ENCODE results near the gene MAOA. TPM values are rescaled to one million over a fixed set of nuclear protein-coding genes. Genes with fewer than 3 reads are reported as not detected.

MAOA gene
- total RNA-seq, 2 experiments from 2014 or later, result 0.10 to 0.12 TPM

DNA sequence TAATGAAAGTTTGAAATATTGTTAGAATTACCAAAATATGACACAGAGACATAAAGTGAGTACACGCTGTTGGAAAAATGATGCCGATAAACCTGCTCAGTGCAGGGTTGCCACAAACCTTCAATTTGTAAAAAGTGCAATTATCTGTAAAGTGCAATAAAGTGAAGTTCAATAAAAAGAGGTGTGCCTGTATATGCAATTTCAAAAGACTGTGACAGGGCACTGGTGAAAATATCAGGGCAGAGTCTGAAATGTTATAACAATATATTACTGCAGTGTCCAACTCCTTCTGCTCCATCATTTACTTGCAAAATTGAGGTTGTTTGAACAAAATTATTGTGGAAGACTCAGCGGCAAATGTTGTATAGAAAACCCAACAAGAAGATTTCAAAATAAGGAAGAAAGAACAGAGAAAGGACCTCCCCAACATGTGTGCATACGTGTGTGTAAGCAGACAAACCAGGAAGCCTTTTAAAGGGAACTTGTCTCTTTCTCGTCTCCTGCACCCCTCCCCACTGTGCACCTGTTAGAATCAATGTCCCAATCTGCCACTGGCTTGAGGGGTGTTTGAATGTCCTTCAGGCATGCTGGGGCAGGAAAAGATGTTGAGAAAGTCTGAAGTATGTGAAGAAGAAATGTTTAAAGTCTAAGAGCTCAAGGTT lies 130.0 kb downstream of the MAOA start:
- DNase-seq, result no peak

More for the DNA sequence above, 130.0 kb downstream of the MAOA start:
- POLR2A ChIA-PET, result no interaction called here
- no peaks in the 10 kb centered on the region for H3K4me1 Mint-ChIP-seq
- no peaks in the 10 kb centered on the region for H3K27me3 Mint-ChIP-seq
- H3K9me3 Mint-ChIP-seq, result no peaks in the 10 kb centered on the region
- H3K4me3 Mint-ChIP-seq, result no peak overlapping the region
- H3K27ac Mint-ChIP-seq, result no peak overlapping the region
- H3K36me3 Mint-ChIP-seq (ENCODE audit: low read depth), result no peaks in the 10 kb centered on the region
- CTCF ChIA-PET, result no interaction called here

Other genes starting within 250 kb of the MAOA start
- not detected for gene MAOB, start 226.2 kb downstream of the MAOA start, total RNA-seq

All from activated CD4-positive, alpha-beta T cell treated with anti-CD3 and anti-CD28 coated beads, Interleukin-2, amount 10 ng/mL, durations not matched to agents 7 days and 5 days (primary cell).